ENCODE measurements around the gene SPRR2E. TPM values are rescaled to one million over a fixed set of nuclear protein-coding genes. Genes with fewer than 3 reads are reported as not detected.
"Not testable (repeated sequence)": the region's sequence is repeated elsewhere in the genome, so short reads cannot be mapped to it uniquely, and the experiment has no call there.

SPRR2E gene
- polyA plus RNA-seq, 1 donor, result not detected

DNA sequence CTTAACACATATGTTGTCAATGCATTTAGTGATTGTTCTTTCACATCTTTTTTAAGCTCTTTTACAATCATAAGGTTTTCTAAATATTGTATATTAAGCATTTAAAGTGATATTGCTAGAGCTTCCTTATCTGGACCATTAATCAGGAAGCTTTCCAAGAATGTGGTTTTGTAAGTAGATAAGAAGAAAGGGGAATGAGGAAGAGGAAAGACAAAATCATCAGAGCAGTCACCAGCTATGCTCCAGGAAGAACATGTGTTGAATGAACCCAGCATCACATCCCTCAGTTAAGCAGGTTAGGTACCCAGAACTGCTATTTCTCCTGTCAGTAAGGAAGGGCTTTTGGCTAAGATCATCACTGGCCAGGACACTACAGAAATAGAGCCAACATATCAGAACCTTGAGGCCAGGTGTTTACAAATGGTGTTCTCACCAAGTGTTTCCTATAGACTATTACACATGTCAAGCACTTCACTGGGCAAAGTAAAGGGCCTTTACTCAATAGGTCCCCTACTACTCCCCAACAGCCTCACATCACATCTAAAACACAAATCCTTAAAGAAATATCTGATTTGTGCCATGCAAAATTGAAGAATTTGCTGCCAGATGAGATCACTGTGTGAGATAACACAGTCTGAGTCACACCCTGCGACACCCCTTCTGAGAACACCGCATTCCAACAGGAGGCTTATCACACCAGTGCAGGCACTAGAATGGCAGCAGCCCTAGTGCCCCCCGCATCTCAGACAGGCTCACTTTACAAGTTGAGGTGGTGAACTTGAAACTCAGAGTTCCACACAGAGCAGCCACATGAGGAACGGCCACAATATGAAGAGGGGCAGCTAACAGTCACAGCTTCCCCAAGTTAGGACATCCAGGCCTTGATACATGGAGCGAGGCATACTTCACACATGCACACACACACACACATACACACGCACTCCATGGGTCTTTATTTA lies 35.2 kb downstream of the SPRR2E start:
- no peak for DNase-seq

DNA sequence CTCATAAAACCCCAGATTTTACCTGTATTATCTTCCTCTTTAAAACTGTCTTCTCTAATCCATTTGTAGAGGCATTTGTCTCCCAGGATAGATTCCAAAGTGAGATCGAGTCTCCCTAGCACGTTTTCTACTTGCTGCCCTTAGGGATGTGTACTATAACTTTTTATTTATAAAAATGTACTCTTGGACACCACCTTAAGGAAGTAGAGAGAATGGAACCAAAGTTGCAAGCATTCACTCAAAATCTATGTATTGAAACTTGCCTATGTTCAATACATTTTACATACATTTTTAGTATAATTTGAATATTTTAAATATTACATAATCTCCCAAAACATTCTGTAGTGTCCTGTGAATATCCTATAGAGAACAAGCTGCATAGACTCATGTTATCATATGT lies 36.2 kb downstream of the SPRR2E start:
- DNase-seq, result no peak

DNA sequence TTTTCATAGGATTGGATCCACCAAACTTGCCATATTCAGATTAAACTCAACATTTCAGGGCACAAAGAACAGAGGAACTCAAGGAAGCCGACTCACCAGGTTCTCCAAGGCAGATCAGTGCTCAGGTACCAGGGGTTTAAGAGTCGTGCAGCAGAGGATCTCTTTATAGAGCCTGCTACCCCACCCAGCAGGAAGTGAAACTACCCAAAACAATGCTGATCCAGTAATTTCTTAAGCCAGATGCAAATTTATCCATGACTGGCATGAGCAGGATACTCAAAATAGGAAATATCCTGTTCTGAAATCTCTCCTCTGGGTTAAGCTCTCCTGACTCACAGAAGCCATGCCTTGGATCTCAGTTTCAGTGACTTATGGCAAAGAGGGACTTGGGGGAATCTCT lies 37.0 kb downstream of the SPRR2E start, which contains the start of gene SPRR2A:
TSS of gene SPRR2A (minus strand) at position 138 of the 400 bp plus-strand sequence. CDS start 777 bp downstream, outside the sequence.
- DNase-seq, result no peak

GRCh38 chr1:153056111-153056510 lies 38.2 kb downstream of the SPRR2E start:
- not testable (repeated sequence) for DNase-seq

DNA sequence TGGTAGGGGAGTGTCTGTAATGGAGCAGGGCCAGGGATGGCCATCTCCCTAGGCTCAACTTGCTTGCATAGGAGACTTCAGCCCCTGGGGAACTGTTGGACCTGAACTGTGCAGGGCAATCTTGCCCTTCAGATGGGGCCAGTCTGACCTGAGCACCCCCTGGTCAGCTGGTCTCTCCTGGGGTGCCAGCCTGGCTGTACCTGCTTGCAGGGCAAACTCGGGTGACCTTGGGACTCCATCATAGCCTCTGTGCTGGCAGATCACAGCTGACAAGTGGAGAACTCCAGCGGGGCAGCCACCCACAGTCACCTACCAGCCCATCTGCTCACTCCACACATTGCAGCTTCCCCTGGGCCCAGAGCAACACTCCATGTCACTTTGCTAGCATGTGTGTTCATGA lies 45.1 kb downstream of the SPRR2E start:
- no peak for DNase-seq

Other genes starting within 250 kb of the SPRR2E start
- gene LCE7A, start 234.5 kb downstream of the SPRR2E start, polyA plus RNA-seq (ENCODE audit: insufficient read length), result not detected
- gene SMCP, start 216.2 kb downstream of the SPRR2E start, polyA plus RNA-seq (ENCODE audit: insufficient read length), result not detected
- 0.36 TPM for gene IVL, start 186.0 kb downstream of the SPRR2E start, polyA plus RNA-seq (ENCODE audit: insufficient read length)
- not detected for gene SPRR5, start 147.3 kb downstream of the SPRR2E start, polyA plus RNA-seq (ENCODE audit: insufficient read length)
- gene SPRR4, start 123.9 kb downstream of the SPRR2E start, polyA plus RNA-seq (ENCODE audit: insufficient read length), result not detected
- gene SPRR1A, start 110.4 kb downstream of the SPRR2E start, polyA plus RNA-seq (ENCODE audit: insufficient read length), result not detected
- not detected for gene SPRR3, start 92.8 kb downstream of the SPRR2E start, polyA plus RNA-seq (ENCODE audit: insufficient read length)
- gene SPRR1B, start 63.3 kb downstream of the SPRR2E start, polyA plus RNA-seq (ENCODE audit: insufficient read length), result 0.37 TPM
- not detected for gene SPRR2D, start 53.4 kb downstream of the SPRR2E start, polyA plus RNA-seq (ENCODE audit: insufficient read length)
- not detected for gene SPRR2A, start 37.0 kb downstream of the SPRR2E start, polyA plus RNA-seq (ENCODE audit: insufficient read length)
- not detected for gene SPRR2B, start 22.9 kb downstream of the SPRR2E start, polyA plus RNA-seq (ENCODE audit: insufficient read length)
- gene SPRR2F, start 19.0 kb upstream of the SPRR2E start, polyA plus RNA-seq (ENCODE audit: insufficient read length), result not detected
- not detected for gene SPRR2G, start 56.4 kb upstream of the SPRR2E start, polyA plus RNA-seq (ENCODE audit: insufficient read length)
- not detected for gene LELP1, start 108.9 kb upstream of the SPRR2E start, polyA plus RNA-seq (ENCODE audit: insufficient read length)
- gene PRR9, start 123.1 kb upstream of the SPRR2E start, polyA plus RNA-seq (ENCODE audit: insufficient read length), result not detected
- gene LORICRIN, start 165.2 kb upstream of the SPRR2E start, polyA plus RNA-seq (ENCODE audit: insufficient read length), result not detected
- not detected for gene PGLYRP3, start 218.4 kb upstream of the SPRR2E start, polyA plus RNA-seq (ENCODE audit: insufficient read length)

Measured in hindlimb muscle (tissue), 1 donor.